ENCODE data around the gene CAMK2A. TPM values are rescaled to one million over a fixed set of nuclear protein-coding genes. Genes with fewer than 3 reads are reported as not detected.

Gene CAMK2A
- total RNA-seq, 1 donor from 2014 or later, result not detected

GRCh38 chr5:150316320-150316719, 26.7 kb upstream of the CAMK2A start:
- DNase-seq (ENCODE audit: low read depth, low spot score), result no peak

GRCh38 chr5:150315245-150315644, 25.7 kb upstream of the CAMK2A start:
- no peak for DNase-seq (ENCODE audit: low read depth, low spot score)

GRCh38 chr5:150313921-150314716, 24.5 kb upstream of the CAMK2A start:
- no peak for DNase-seq (ENCODE audit: low read depth, low spot score)

- DNase-seq (ENCODE audit: low read depth, low spot score), result no peak
Measured at GRCh38 chr5:150313501-150313900, 23.9 kb upstream of the CAMK2A start.

- no peak for DNase-seq (ENCODE audit: low read depth, low spot score)
Measured at GRCh38 chr5:150312518-150312917, 22.9 kb upstream of the CAMK2A start.

- no peak for DNase-seq (ENCODE audit: low read depth, low spot score)
Measured at GRCh38 chr5:150311015-150311692, 21.6 kb upstream of the CAMK2A start.

- no peak for DNase-seq (ENCODE audit: low read depth, low spot score)
Measured at GRCh38 chr5:150310246-150310645, 20.7 kb upstream of the CAMK2A start.

- no peak for DNase-seq (ENCODE audit: low read depth, low spot score)
Measured at GRCh38 chr5:150309886-150310239, 20.3 kb upstream of the CAMK2A start.

- DNase-seq (ENCODE audit: low read depth, low spot score), result no peak
Measured at GRCh38 chr5:150309101-150309885, 19.7 kb upstream of the CAMK2A start.

- no peak for DNase-seq (ENCODE audit: low read depth, low spot score)
Measured at GRCh38 chr5:150307617-150308426, 18.2 kb upstream of the CAMK2A start.

GRCh38 chr5:150306775-150307174, 17.2 kb upstream of the CAMK2A start:
- no peak for DNase-seq (ENCODE audit: low read depth, low spot score)

- no peak for DNase-seq (ENCODE audit: low read depth, low spot score)
Measured at GRCh38 chr5:150305557-150305956, 16.0 kb upstream of the CAMK2A start.

- no peak for DNase-seq (ENCODE audit: low read depth, low spot score)
Measured at GRCh38 chr5:150305095-150305494, 15.5 kb upstream of the CAMK2A start.

- no peak for DNase-seq (ENCODE audit: low read depth, low spot score)
Measured at GRCh38 chr5:150304481-150305081, 15.0 kb upstream of the CAMK2A start.

GRCh38 chr5:150303660-150304386, 14.2 kb upstream of the CAMK2A start:
- DNase-seq (ENCODE audit: low read depth, low spot score), result no peak

GRCh38 chr5:150303070-150303615, 13.6 kb upstream of the CAMK2A start:
- no peak for DNase-seq (ENCODE audit: low read depth, low spot score)

GRCh38 chr5:150302301-150303069, 12.9 kb upstream of the CAMK2A start, which contains the start of gene ARSI:
Gene ARSI, minus strand, starts transcription at chr5:150302905. Its CDS starts 532 bp downstream, at chr5:150302373.
- no peak for DNase-seq (ENCODE audit: low read depth, low spot score)

GRCh38 chr5:150301901-150302300, 12.3 kb upstream of the CAMK2A start:
- no peak for DNase-seq (ENCODE audit: low read depth, low spot score)

- no peak for DNase-seq (ENCODE audit: low read depth, low spot score)
Measured at GRCh38 chr5:150301170-150301505, 11.6 kb upstream of the CAMK2A start.
